Stimulated activated CD4-positive, alpha-beta T cell treated with anti-CD3 and anti-CD28 coated beads, Interleukin-1b, Interleukin-23, amount 100 ng/mL, for 4 hours (primary cell): ENCODE measurements around the gene ADCY5.

ENCODE experiments used
- DNase-seq, 2 donors: peaks; one replicate each; pipeline ENCODE4 v3.0.0-alpha.2; 2020; ENCODE audit warnings: low read depth in 2 of 2

The ADCY5 gene

DNA sequence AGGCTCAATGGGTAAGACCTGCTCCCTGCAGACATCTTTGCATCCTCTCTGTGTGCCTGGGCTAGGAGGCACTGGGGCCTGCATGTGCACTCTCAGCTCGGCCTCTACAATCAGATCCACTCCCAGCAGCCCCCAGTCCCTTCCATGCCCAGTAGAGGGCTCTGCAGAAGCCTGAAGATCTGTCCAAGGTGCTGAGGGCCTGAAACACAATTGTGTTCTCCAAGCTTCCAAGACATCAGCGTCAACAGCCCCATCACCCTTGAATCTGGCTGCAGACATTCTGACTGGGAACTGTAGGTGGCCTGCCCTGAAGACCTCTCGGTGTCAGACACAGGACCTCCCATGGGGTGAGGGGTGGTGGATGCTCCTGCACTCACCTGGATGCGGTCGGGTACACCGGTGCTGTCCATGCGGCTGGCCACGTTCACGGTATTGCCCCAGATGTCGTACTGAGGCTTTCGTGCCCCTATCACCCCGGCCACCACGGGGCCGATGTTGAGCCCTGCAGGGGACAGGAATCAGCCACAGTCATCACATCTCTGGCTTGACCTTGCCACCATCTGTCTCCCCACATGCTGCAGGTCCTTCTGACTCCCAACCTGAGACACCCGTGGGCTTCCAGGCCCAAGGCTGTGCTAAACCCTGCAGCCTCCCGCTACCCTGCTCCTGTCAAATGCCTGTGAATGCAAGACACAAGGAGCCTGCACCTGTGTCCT is 162.4 kb downstream of the ADCY5 start:
- no peak for DNase-seq

DNA sequence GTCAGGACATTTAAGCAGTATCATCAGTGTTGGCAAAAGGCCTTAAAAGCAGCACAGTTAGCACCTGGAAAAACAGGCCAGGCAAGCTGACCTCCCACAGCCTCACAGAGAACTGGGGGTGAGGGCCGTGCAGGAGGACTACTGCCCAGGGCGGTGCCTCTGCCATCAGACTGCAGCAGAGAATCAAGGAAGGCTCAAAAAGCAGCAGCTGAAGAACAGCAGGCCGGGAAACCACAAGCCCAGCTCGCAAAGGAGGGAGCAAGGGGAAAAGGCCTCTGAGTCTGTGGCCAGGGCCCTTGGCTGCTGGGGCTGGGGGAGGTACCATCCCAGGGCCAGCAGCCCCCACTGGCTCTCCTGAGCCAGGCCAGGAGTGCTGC is 163.0 kb downstream of the ADCY5 start:
- DNase-seq, result no peak

GRCh38 chr3:123285479-123285878 is 163.4 kb downstream of the ADCY5 start:
- DNase-seq, result no peak

- no peak for DNase-seq
Observed at GRCh38 chr3:123285066-123285465, 163.8 kb downstream of the ADCY5 start.

DNA sequence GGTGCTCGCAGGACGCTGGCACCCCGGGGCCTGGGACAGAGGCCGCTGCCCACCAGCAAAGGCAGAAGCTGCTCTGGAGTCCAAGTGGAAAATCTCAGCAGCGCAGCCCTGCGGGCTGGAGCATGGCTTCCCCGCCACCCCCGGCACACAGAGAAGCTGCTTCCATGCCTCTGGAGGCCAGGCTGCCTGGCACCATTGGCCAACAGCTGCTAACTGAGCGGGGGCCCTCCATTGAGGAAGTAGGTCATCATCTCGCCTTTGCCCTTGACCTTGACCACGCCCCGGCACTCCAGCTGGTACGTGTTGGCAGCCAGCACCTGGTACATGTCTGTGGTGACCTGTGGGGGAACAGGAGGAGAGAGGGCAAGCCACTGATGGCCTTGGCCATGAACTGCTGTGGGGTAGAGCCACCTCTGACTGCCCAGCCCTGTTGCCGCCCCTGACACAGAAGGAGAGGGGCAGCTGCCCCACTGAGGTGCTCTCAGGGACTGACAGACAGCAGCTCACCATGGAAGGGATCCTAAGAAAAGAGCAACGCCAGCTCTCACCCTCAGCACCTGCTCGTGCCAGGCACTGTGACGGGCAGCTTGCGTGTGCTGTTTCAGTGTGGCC is 164.4 kb downstream of the ADCY5 start:
- DNase-seq, result no peak

- no peak for DNase-seq
Observed at GRCh38 chr3:123283657-123284398, 165.1 kb downstream of the ADCY5 start.

DNA sequence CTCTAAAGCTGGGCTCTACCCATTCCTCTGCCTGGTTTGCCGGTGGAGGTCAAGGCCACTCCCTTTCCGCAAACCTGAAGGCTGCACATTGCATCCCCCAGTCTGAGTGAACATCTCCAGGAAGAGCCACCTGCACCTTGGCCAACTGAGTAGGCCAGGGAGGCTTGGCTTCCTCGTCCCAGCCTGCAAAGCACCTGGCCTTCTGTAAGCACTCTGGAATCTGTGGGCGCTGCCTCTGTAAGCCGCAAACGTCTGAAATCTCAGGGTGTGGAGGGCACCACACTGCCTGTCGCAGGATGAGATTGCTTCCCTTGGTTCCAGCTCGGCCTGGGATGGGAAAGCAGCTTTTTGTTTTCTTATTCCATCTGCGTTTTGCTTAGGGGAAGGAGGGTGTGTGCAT is 165.8 kb downstream of the ADCY5 start:
- DNase-seq, result no peak

- DNase-seq, result no peak
Observed at GRCh38 chr3:123282461-123282860, 166.4 kb downstream of the ADCY5 start.

DNA sequence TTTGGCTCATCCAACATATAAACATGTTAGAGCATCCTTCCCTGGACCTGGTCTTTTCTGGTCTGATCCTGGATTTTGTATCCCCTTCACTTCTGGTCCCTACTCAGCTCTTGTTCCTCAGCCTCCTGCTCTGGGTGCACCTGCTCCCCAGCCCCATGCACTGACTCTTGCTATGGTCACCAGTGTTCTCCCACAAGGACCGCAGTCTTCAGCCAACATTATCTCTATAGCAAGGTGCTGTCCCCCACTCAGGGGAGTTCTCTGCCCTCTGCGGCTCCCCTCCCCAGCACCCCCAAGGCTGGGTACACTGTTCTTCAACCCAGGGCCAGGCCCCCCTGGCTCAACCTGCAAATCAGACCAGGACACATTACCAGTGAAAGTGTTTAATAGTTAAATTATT is 167.0 kb downstream of the ADCY5 start:
- DNase-seq, result no peak

- no peak for DNase-seq
Observed at GRCh38 chr3:123281406-123281805, 167.5 kb downstream of the ADCY5 start.

- no peak for DNase-seq
Observed at GRCh38 chr3:123279121-123279520, 169.8 kb downstream of the ADCY5 start.

- DNase-seq, result no peak
Observed at GRCh38 chr3:123278446-123278845, 170.4 kb downstream of the ADCY5 start.

- no peak for DNase-seq
Observed at GRCh38 chr3:123277106-123277505, 171.8 kb downstream of the ADCY5 start.

DNA sequence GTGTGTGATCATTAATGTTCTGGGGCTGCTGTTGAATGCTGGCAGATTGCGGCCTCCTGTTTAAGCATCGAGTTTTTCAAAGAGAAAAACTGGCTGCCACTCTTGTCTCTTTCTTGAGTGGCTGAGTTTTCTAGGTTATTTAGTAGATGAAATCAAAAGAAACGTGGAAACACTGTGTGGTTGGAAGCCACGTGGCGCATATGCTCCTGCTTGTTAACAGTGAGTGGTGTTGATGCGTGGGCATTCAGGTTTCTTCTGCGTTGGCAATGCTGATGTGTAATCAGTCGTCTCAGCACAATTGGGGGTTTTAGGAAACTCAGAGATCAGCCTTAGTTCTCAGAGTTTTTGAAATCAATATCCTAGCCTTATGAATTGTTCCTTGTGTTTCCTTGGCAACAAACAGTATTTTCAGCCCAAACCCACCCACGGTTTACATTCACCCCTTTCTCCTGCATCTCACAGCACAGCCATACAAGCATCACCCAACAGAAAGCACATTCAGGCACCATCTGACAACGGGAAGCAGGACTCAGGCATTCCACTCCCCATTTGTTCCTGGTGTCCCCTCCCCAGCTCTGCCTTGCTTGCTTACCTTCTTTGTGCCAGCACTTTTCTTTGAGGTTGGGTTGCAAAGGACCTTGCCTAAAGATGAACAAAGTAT is 172.4 kb downstream of the ADCY5 start:
- DNase-seq, result no peak

DNA sequence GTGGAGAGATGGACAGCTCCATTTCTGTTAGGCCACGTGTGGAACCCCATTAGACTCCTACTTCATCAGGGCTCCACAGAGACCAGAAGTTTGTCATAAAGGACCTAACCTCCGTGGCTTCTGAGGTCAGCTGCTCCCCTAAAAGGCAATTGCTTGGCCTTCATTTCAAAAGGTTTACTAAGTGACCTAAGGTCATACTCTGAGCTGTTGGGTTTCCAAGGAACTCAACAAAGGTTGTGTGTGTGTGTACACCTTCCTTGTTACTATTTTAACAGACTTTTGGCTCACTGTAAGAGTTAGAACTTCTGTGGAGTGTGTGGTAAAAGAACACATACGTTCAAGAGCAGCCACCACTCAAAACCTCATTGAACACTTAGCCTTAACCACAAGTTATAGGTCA is 173.2 kb downstream of the ADCY5 start:
- no peak for DNase-seq

DNA sequence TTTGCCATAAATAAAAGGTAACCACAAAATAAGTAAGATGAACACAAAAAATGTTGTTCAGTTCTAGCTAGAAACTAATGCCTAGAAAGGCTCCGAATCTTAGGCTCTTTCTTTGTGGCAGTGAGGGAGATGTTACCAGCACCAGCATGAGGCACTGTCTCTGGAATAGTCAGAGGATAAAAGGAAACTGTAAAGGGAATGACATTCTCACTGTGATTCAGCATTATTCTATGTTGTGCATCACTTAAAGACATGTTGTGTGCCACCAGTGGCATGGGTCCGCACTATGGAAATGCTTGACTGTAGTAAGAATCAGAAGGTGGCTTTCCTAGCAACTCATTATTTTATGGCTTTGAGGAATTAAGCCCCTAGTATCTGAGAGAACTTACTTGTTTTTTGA is 176.3 kb downstream of the ADCY5 start:
- no peak for DNase-seq

GRCh38 chr3:123271466-123272159 is 177.3 kb downstream of the ADCY5 start:
- no peak for DNase-seq

GRCh38 chr3:123270818-123271217 is 178.1 kb downstream of the ADCY5 start:
- no peak for DNase-seq

- no peak for DNase-seq
Observed at GRCh38 chr3:123267821-123268220, 181.1 kb downstream of the ADCY5 start.

- no peak for DNase-seq
Observed at GRCh38 chr3:123263941-123264340, 184.9 kb downstream of the ADCY5 start.

- DNase-seq, result no peak
Observed at GRCh38 chr3:123262868-123263267, 186.0 kb downstream of the ADCY5 start.

DNA sequence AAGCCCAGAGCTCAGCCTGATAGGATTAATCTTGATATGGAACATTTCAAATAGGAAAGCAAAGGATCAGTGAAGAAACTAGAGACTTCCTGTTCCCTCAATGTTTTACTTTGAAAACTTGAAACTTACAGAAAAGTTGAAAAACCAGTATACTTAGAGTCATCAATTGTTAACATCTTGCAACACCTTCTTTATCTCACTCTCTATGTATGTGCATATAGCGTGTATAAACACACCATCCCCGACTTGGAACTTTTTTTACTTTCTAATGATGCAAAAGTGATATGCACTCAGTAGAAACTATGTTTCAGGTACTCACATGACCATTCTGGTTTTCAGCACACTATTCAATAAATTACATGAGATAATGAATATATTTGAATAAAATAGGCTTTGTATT is 186.7 kb downstream of the ADCY5 start:
- no peak for DNase-seq
